Bronchial epithelial cell (primary cell): Measurements from ENCODE around the gene ATP2C1. TPM values are rescaled to one million over a fixed set of nuclear protein-coding genes. Genes with fewer than 3 reads are reported as not detected.
"Not testable (repeated sequence)": the region's sequence is repeated elsewhere in the genome, so short reads cannot be mapped to it uniquely, and the experiment has no call there.

ENCODE experiments used
- DNase-seq: peaks from one replicate; pipeline ENCODE4 v3.0.0-alpha.2; 2010; ENCODE audit warnings: low read depth
- FAIRE-seq: peaks from 2 replicates; lab custom pipeline; 2011; peaks lifted over from hg19 to GRCh38; lab: Jason Lieb, UNC
- H3K27me3 ChIP-seq: 2 replicates; pipeline ENCODE4 v1.5.1; 2011; ENCODE audit warnings: low read length; ENCODE audit not compliant: control insufficient read depth, insufficient read depth
- H3K36me3 ChIP-seq: 2 replicates; pipeline ENCODE4 v1.5.1; 2011; ENCODE audit warnings: low read length; ENCODE audit not compliant: control insufficient read depth, insufficient read depth
- H3K4me3 ChIP-seq: 2 replicates; pipeline ENCODE4 v1.5.1; 2011; ENCODE audit warnings: mild to moderate bottlenecking, low read depth, low read length, control low read depth
- total RNA-seq: library from RNA; depleted of rRNA; stranded (reverse); fragments of >200 nt; gene quantifications from 2 replicates; pipeline ENCODE4 v1.2.1, GENCODE V29; 2014
- TF ChIP-seq, protein P1 (sequence below): IDR thresholded peaks from 2 replicates; pipeline ENCODE4 v1.5.1; 2011; ENCODE audit warnings: mild to moderate bottlenecking, moderate library complexity, low read length, control low read depth, inconsistent platforms; ENCODE audit not compliant: insufficient read depth, severe bottlenecking

Gene ATP2C1
- total RNA-seq, 1 donor from 2014 or later, result 96.9 TPM

DNA sequence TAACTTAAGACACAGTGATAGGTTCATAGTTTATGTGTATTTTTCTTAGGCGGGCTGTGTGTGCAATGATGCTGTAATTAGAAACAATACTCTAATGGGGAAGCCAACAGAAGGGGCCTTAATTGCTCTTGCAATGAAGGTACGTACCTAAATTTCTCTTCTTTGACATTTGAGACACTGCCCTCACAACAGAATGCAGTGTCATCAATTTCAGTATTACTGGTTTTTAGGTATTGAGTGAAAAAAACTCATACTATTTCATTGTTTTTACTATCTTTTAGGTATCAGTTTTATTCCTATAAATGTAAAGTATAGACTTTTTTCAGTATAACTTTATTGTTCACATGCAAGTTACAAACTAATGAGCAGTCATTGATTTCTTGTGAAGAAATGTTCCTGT lies 73.4 kb downstream of the ATP2C1 start:
- Histone ChIP-seq H3K36me3 (no peaks in the 10 kb centered on the region), H3K27me3 (no peaks in the 10 kb centered on the region), H3K4me3 (no peak overlapping the region)
- DNase-seq, result no peak
- TF ChIP-seq, protein P1, sequence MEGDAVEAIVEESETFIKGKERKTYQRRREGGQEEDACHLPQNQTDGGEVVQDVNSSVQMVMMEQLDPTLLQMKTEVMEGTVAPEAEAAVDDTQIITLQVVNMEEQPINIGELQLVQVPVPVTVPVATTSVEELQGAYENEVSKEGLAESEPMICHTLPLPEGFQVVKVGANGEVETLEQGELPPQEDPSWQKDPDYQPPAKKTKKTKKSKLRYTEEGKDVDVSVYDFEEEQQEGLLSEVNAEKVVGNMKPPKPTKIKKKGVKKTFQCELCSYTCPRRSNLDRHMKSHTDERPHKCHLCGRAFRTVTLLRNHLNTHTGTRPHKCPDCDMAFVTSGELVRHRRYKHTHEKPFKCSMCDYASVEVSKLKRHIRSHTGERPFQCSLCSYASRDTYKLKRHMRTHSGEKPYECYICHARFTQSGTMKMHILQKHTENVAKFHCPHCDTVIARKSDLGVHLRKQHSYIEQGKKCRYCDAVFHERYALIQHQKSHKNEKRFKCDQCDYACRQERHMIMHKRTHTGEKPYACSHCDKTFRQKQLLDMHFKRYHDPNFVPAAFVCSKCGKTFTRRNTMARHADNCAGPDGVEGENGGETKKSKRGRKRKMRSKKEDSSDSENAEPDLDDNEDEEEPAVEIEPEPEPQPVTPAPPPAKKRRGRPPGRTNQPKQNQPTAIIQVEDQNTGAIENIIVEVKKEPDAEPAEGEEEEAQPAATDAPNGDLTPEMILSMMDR, result no peak
- FAIRE-seq, result no peak

DNA sequence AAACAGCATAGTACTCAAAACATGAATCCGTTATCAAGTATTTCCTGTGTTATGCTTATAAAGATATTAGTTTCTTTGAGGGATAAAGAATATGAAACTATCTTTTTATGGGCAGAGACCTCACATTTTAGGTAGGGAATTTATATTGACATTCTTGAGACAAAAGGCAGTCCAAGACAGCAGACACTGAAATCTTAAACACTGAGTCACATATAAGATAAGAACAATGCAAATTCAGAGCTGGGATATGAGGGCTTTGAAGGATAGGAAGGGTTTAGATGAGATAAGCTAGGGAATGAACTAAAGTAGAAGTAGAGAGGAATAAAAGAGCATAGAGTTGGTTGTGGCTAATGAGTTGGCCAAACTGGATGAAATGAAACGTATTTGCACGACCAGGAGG lies 74.3 kb downstream of the ATP2C1 start:
- FAIRE-seq (no peak), DNase-seq (no peak)
- TF ChIP-seq, protein P1, result no peak
- no peaks in the 10 kb centered on the region for H3K36me3 ChIP-seq
- H3K27me3 ChIP-seq, result no peaks in the 10 kb centered on the region
- H3K4me3 ChIP-seq, result no peak overlapping the region

DNA sequence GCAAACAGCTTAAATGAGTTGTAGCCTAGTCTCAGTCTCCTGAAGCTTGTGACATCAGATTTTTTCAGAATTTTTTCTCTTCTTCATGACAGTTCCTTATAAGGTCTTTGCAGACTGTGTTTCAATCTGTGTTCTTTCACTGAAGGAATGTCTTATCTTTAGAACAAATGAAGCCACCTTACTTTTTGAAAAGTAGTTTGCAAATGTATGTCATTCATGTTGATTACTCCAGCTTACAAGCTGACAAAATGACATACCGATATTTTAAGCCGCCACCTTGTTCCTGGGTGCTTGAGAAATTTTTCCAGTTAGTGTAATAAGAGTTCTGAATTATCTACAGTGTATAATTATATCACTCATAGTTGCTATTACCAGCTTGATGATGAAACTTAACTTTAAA lies 75.7 kb downstream of the ATP2C1 start:
- Histone ChIP-seq H3K27me3 (no peaks in the 10 kb centered on the region), H3K36me3 (no peaks in the 10 kb centered on the region), H3K4me3 (no peak overlapping the region)
- TF ChIP-seq, protein P1, result no peak
- no peak for DNase-seq
- FAIRE-seq, result no peak

DNA sequence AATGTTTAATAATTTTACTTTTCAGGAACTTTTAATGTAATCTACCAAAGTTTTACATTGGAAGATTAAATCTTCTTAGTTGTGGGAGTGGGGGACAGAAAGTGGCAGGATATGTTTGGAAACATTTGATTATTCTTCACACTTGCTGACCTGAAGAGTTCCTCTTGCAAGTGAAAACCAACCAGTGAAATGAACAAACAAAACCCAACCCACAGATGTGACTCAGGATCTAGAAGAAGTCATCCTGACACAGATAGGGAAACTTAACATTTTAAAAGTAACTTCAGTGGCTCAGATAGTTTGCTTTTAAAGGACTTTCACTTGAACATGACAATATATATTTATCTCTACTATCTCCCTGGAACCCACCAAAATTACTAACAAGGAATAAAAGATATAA lies 77.3 kb downstream of the ATP2C1 start:
- DNase-seq (peak; percentile 69), FAIRE-seq (no peak)
- TF ChIP-seq, protein P1, result no peak
- Histone ChIP-seq H3K4me3 (no peak overlapping the region), H3K27me3 (no peaks in the 10 kb centered on the region), H3K36me3 (no peaks in the 10 kb centered on the region)

DNA sequence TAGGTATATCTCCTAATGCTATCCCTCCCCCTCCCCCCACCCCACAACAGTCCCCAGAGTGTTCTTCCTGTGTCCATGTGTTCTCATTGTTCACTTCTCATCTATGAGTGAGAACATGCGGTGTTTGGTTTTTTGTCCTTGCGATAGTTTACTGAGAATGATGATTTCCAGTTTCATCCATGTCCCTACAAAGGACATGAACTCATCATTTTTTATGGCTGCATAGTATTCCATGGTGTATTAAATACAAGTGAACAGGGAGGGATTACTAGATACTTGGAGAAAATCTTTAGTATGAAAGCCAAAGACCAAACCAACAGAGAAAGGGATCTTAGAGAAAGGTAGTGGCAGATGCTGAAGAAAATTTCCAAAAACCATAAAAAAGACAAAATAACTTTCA lies 78.7 kb downstream of the ATP2C1 start:
- H3K36me3 ChIP-seq, DNase-seq, H3K4me3 ChIP-seq, FAIRE-seq, H3K27me3 ChIP-seq: not testable (repeated sequence)

DNA sequence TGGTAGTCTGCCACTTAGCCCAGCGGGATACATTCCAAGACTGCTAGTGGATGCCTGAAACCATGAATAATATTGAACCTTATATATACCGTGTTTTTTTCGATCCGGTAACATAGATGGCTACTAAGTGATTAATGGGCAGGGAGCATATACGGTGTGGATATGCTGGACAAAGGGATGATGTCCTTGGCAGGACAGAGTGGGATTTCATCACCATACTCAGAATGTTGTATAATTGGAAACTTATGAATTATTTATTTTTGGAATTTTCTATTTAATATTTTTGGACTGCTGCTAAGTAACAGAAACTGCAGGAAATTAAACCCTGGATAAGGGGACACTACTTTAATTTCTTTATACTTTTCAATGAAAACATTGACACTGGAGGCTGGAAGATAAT lies 79.5 kb downstream of the ATP2C1 start:
- DNase-seq (no peak), FAIRE-seq (no peak)
- Histone ChIP-seq H3K36me3 (no peaks in the 10 kb centered on the region), H3K4me3 (no peak overlapping the region), H3K27me3 (no peaks in the 10 kb centered on the region)
- TF ChIP-seq, protein P1, result no peak
